ENCODE measurements around the gene SLC26A2. TPM values are rescaled to one million over a fixed set of nuclear protein-coding genes. Genes with fewer than 3 reads are reported as not detected.

Gene SLC26A2
- total and polyA plus RNA-seq, 2 of the 8 experiments (the other 6 are each of a cell fraction or from before 2014, with no cell fraction given) = 3.7 to 11.4 TPM

DNA sequence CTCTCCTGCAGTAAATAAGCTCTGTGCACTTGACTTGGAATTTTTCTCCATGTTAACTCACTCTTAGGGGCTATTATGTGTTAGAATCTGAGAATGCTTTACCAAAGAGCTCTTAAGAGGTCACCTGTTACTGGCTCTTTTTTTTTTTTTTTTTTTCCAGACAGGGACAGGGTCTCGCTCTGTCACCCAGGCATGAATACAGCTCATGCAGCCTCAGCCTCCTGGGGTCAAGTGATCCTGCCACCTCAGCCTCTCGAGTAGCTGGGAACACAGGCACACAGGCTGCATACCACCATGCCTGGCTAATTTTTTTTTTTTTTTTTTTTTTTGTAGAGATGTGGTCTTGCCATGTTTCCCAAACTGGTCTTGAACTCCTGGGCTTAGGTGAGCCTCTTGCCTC, 62.1 kb downstream of the SLC26A2 start:
- Histone ChIP-seq H2BK12ac (ENCODE audit: low read depth, low read length) (no peak overlapping the region), H3K23ac (ENCODE audit: insufficient read length) (no peak overlapping the region), H3K27ac (ENCODE audit: low read depth, low read length) (no peak overlapping the region), H3K36me3 (ENCODE audit: control insufficient read depth in 2 of 4, insufficient read depth in 4 of 4, low read length in 3 of 4) (peaks cover 3 to 67% (median 34%) of the 10 kb centered on the region in 4 experiments; a peak in 6 of 8 replicates), H3K79me1 (ENCODE audit: low read depth, low read length) (no peaks in the 10 kb centered on the region), H2BK120ac (replicated peaks; ENCODE audit: low read depth, low read length) (no peak overlapping the region), H3K23me2 (ENCODE audit: low read depth, low read length) (no peaks in the 10 kb centered on the region), H3K4me3 (ENCODE audit: extremely low read depth in 1 of 4, insufficient read depth in 2 of 4, low read depth in 3 of 4, low read length in 4 of 4) (no peak overlapping the region), H4K20me1 (replicated peaks in 1 of 2; ENCODE audit: control insufficient read depth in 1 of 2, insufficient read depth in 2 of 2, low read length in 2 of 2) (peaks cover 0 to 2% of the 10 kb centered on the region in 2 experiments), H3K4me1 (replicated peaks in 1 of 4; ENCODE audit: control insufficient read depth in 3 of 4, insufficient read depth in 4 of 4, low read length in 3 of 4) (no peaks in the 10 kb centered on the region; a peak in 1 of 7 replicates), H3K56ac (replicated peaks; ENCODE audit: insufficient read length, low read depth, low read length) (no peak overlapping the region), H3K79me2 (ENCODE audit: control insufficient read depth in 1 of 2, insufficient read depth in 2 of 2, low read length in 2 of 2) (no peaks in the 10 kb centered on the region), H2BK5ac (ENCODE audit: low read depth, low read length) (no peak overlapping the region), H4K8ac (ENCODE audit: extremely low read depth, insufficient read depth, low read length) (no peak overlapping the region), H4K5ac (ENCODE audit: insufficient read length, low read depth, low read length) (no peak overlapping the region), H3K4me2 (ENCODE audit: insufficient read depth in 1 of 2, low read depth in 2 of 2, low read length in 2 of 2) (no peak overlapping the region), H2BK15ac (ENCODE audit: low read length) (no peak overlapping the region), H2AK5ac (ENCODE audit: low read depth, low read length) (no peak overlapping the region), H3K18ac (ENCODE audit: extremely low read depth, low read length) (no peak overlapping the region), H2BK20ac (ENCODE audit: low read length) (no peak overlapping the region), H2AFZ (ENCODE audit: low read length) (no peak overlapping the region), H3K4ac (replicated peaks; ENCODE audit: insufficient read length, low read depth, low read length) (no peak overlapping the region), H3K27me3 (replicated peaks in 1 of 4; ENCODE audit: control insufficient read depth in 3 of 4, extremely low read depth in 1 of 4, insufficient read depth in 3 of 4, low read length in 3 of 4) (no peaks in the 10 kb centered on the region), H3K14ac (ENCODE audit: insufficient read length) (no peak overlapping the region), H3K9ac (replicated peaks in 1 of 4; ENCODE audit: extremely low read depth in 1 of 4, low read depth in 3 of 4, low read length in 3 of 4) (no peak overlapping the region; a peak in 1 of 7 replicates), H3K9me3 (ENCODE audit: insufficient read depth in 2 of 2, low read depth in 1 of 2, low read length in 1 of 2) (no peaks in the 10 kb centered on the region), H4K91ac (replicated peaks; ENCODE audit: insufficient read length, low read length) (no peak overlapping the region)
- TF ChIP-seq GABPA (IDR thresholded peaks at IDR 0.05; ENCODE audit: borderline replicate concordance, insufficient read depth, low read length) (no peak), EGR1 (IDR thresholded peaks at IDR 0.05; ENCODE audit: borderline replicate concordance, low read depth, low read length) (no peak), RXRA (IDR thresholded peaks at IDR 0.05; ENCODE audit: insufficient read depth, low read depth, low read length) (no peak), SIRT6 (IDR thresholded peaks at IDR 0.05; ENCODE audit: low read length) (no peak), CHD2 (IDR thresholded peaks at IDR 0.05; ENCODE audit: low read length) (no peak), KDM4A (IDR thresholded peaks at IDR 0.05; ENCODE audit: low read depth, low read length, severe bottlenecking) (no peak), SUZ12 (IDR thresholded peaks at IDR 0.05; ENCODE audit: low read length) (no peak), TEAD4 (IDR thresholded peaks at IDR 0.05; ENCODE audit: low read depth, low read length) (no peak), JUND (IDR thresholded peaks at IDR 0.05; ENCODE audit: low read length) (no peak), POLR2AphosphoS5 (IDR thresholded peaks at IDR 0.05; ENCODE audit: low read depth, low read length) (no peak), CREB1 (IDR thresholded peaks at IDR 0.05) (no peak), BRCA1 (IDR thresholded peaks at IDR 0.05; ENCODE audit: low read depth, low read length) (no peak), RBBP5 (IDR thresholded peaks at IDR 0.05; ENCODE audit: borderline replicate concordance, low read depth, low read length) (no peak)
- POLR2A ChIA-PET (ENCODE audit: partially characterized antibody) = interaction anchor here (1.1 to 1.2 kb wide), 2 partner anchors 8 to 23 kb away, joined by 3 to 4 read pairs; partner anchors contain the start of genes HMGXB3 and TIGD6
- 83% methylated on average over 1 of the region's 2 CpGs; no CpG with 5 or more reads in 1 of the 2 experiments for WGBS, 2 experiments (ENCODE audit: extremely low coverage in 1 of 2, insufficient coverage in 1 of 2, insufficient read length in 1 of 2, insufficient replicate concordance in 2 of 2, low coverage in 1 of 2, low lambda C conversion rate in 2 of 2, missing lambda C conversion rate in 1 of 2)
- FAIRE-seq = no peak
- CTCF ChIA-PET (ENCODE audit: partially characterized antibody) = interaction anchor here (0.7 to 1.4 kb wide), 3 partner anchors 32 to 141 kb away, joined by 3 to 4 read pairs (median 3); no protein-coding TSS in a partner anchor
- DNase-seq (ENCODE audit: low read depth in 1 of 2, low spot score in 2 of 2) = no peak
